Measurements from ENCODE around the gene EPB41L5.

DNA sequence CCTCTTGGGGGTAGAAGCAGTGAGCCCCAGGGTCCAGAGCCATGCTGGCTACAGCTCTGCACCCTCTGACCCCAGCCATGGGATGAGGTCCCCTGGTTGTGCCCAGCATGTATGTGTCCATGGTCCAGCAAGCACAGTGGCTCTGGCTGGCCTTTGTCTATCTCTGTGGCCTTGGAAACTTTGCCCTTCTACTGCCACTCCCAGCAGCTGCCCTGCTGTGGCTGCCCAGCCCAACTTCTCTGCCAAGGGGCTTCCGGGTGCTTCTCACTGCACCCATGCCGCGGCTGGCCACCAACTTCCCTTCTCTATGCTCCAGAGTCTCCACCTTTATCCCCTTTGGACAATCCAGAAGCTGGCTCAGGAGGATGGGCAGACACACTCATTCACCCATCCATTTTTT lies 191.5 kb downstream of the EPB41L5 start:
- TF ChIP-seq POLR2AphosphoS5 (IDR thresholded peaks at IDR 0.05; ENCODE audit: borderline replicate concordance, low read depth, low read length) = no peak
- no peak for TF ChIP-seq EZH2 (IDR thresholded peaks at IDR 0.05)

All from SK-N-MC (cell line).